DOHH2 (cell line): ENCODE data around the gene RAPGEF3.

Source experiments
- CTCF ChIP-seq: fragments of 200-600 bp; sonication (generic); IDR thresholded peaks from one replicate; pipeline ENCODE4 v1.5.1; 2014; ENCODE audit warnings: antibody characterized with exemption, mild to moderate bottlenecking, low read depth, low read length; ENCODE audit not compliant: poor library complexity, severe bottlenecking
- EZH2phosphoT487 ChIP-seq: fragments of 200-600 bp; sonication (generic); IDR thresholded peaks from 2 replicates; pipeline ENCODE4 v1.6.1; 2017; ENCODE audit warnings: borderline replicate concordance, mild to moderate bottlenecking, antibody characterized with exemption, low read length, moderate library complexity, mixed read lengths

GRCh38 chr12:47808050-47808449 is 49.4 kb upstream of the RAPGEF3 start:
- no peak for TF ChIP-seq CTCF
- no peak for TF ChIP-seq EZH2phosphoT487
